ENCODE results near the gene KCNIP1. TPM values are rescaled to one million over a fixed set of nuclear protein-coding genes. Genes with fewer than 3 reads are reported as not detected.

The KCNIP1 gene
- polyA plus RNA-seq, 1 donor (not counting 4 experiments of a cell fraction or from before 2014, with no cell fraction given): not detected

- peaks cover 3% of the 10 kb centered on the region for H3K4me1 ChIP-seq (ENCODE audit: control insufficient read depth, extremely low read depth, insufficient read depth, low read length)
- FAIRE-seq: no peak
- no peaks in the 10 kb centered on the region for H3K9me3 ChIP-seq (ENCODE audit: control insufficient read depth, low read depth, low read length)
- no peak overlapping the region for H3K4me2 ChIP-seq (ENCODE audit: control insufficient read depth, extremely low read depth, insufficient read depth, low read depth, low read length)
- no peak overlapping the region for H3K27ac ChIP-seq (ENCODE audit: control insufficient read depth, insufficient read depth, low read length)
- no peak overlapping the region for H3K4me3 ChIP-seq (ENCODE audit: control insufficient read depth in 2 of 3, extremely low read depth in 1 of 3, insufficient read depth in 2 of 3, low read depth in 1 of 3, low read length in 3 of 3)
- H3K9me1 ChIP-seq (ENCODE audit: control insufficient read depth, extremely low read depth, insufficient read depth, low read length): no peaks in the 10 kb centered on the region
- H3K27me3 ChIP-seq (ENCODE audit: control insufficient read depth, extremely low read depth, insufficient read depth, low read length): no peaks in the 10 kb centered on the region
- H4K20me1 ChIP-seq (ENCODE audit: control insufficient read depth, extremely low read depth, insufficient read depth, low read length): no peaks in the 10 kb centered on the region
- H3K9ac ChIP-seq (ENCODE audit: control insufficient read depth, extremely low read depth, insufficient read depth, low read length): no peak overlapping the region
- H3K36me3 ChIP-seq (ENCODE audit: control insufficient read depth in 2 of 2, extremely low read depth in 1 of 2, insufficient read depth in 2 of 2, low read length in 2 of 2): no peaks in the 10 kb centered on the region
- DNase-seq (ENCODE audit: low read depth, low spot score): no peak
- dilution Hi-C loops (cut with MboI; ENCODE audit: extremely low pct_ligation_motif_present, low sequenced_read_pairs): no loop called here
- no peaks in the 10 kb centered on the region for H3K79me2 ChIP-seq (ENCODE audit: control insufficient read depth, insufficient read depth, low read length)
- H2AFZ ChIP-seq (ENCODE audit: control insufficient read depth, low read length): no peak overlapping the region
- TF ChIP-seq EZH2 (IDR thresholded peaks at IDR 0.05; ENCODE audit: low read length) (no peak), CTCF (optimal IDR thresholded peaks at IDR 0.05 in 1 of 3, IDR thresholded peaks at IDR 0.05 in 1 of 3, conservative IDR thresholded peaks at IDR 0.05 in 1 of 3; ENCODE audit: extremely low read depth in 1 of 3, insufficient read depth in 2 of 3, low read length in 3 of 3) (no peak)
Observed at GRCh38 chr5:170481849-170482248, 22.0 kb upstream of the KCNIP1 start.

GRCh38 chr5:170482511-170482910 lies 21.3 kb upstream of the KCNIP1 start:
- no peak overlapping the region for H3K4me3 ChIP-seq (ENCODE audit: control insufficient read depth in 2 of 3, extremely low read depth in 1 of 3, insufficient read depth in 2 of 3, low read depth in 1 of 3, low read length in 3 of 3)
- DNase-seq (ENCODE audit: low read depth, low spot score): no peak
- H3K9me3 ChIP-seq (ENCODE audit: control insufficient read depth, low read depth, low read length): no peaks in the 10 kb centered on the region
- no peaks in the 10 kb centered on the region for H3K9me1 ChIP-seq (ENCODE audit: control insufficient read depth, extremely low read depth, insufficient read depth, low read length)
- H3K79me2 ChIP-seq (ENCODE audit: control insufficient read depth, insufficient read depth, low read length): no peaks in the 10 kb centered on the region
- TF ChIP-seq EZH2 (IDR thresholded peaks at IDR 0.05; ENCODE audit: low read length): no peak
- no peak for TF ChIP-seq CTCF (optimal IDR thresholded peaks at IDR 0.05 in 1 of 3, IDR thresholded peaks at IDR 0.05 in 1 of 3, conservative IDR thresholded peaks at IDR 0.05 in 1 of 3; ENCODE audit: extremely low read depth in 1 of 3, insufficient read depth in 2 of 3, low read length in 3 of 3)
- H3K9ac ChIP-seq (ENCODE audit: control insufficient read depth, extremely low read depth, insufficient read depth, low read length): no peak overlapping the region
- H3K4me1 ChIP-seq (ENCODE audit: control insufficient read depth, extremely low read depth, insufficient read depth, low read length): peaks cover 3% of the 10 kb centered on the region
- no peaks in the 10 kb centered on the region for H3K36me3 ChIP-seq (ENCODE audit: control insufficient read depth in 2 of 2, extremely low read depth in 1 of 2, insufficient read depth in 2 of 2, low read length in 2 of 2)
- no peak overlapping the region for H3K4me2 ChIP-seq (ENCODE audit: control insufficient read depth, extremely low read depth, insufficient read depth, low read depth, low read length)
- no peak for FAIRE-seq
- no peak overlapping the region for H2AFZ ChIP-seq (ENCODE audit: control insufficient read depth, low read length)
- dilution Hi-C loops (cut with MboI; ENCODE audit: extremely low pct_ligation_motif_present, low sequenced_read_pairs): no loop called here
- H3K27me3 ChIP-seq (ENCODE audit: control insufficient read depth, extremely low read depth, insufficient read depth, low read length): no peaks in the 10 kb centered on the region
- H4K20me1 ChIP-seq (ENCODE audit: control insufficient read depth, extremely low read depth, insufficient read depth, low read length): no peaks in the 10 kb centered on the region
- no peak overlapping the region for H3K27ac ChIP-seq (ENCODE audit: control insufficient read depth, insufficient read depth, low read length)

Data from keratinocyte (primary cell).